SHP77 treated with DMSO at 0.1 percent for 48 hours (cell line): ENCODE data around the gene RIPK3.
"Not testable (repeated sequence)": the region's sequence is repeated elsewhere in the genome, so short reads cannot be mapped to it uniquely, and the experiment has no call there.

Experiments used
- DNase-seq: peaks from one replicate; lab custom pipeline; 2025; lab: John Stamatoyannopoulos, UW

The RIPK3 gene

DNA sequence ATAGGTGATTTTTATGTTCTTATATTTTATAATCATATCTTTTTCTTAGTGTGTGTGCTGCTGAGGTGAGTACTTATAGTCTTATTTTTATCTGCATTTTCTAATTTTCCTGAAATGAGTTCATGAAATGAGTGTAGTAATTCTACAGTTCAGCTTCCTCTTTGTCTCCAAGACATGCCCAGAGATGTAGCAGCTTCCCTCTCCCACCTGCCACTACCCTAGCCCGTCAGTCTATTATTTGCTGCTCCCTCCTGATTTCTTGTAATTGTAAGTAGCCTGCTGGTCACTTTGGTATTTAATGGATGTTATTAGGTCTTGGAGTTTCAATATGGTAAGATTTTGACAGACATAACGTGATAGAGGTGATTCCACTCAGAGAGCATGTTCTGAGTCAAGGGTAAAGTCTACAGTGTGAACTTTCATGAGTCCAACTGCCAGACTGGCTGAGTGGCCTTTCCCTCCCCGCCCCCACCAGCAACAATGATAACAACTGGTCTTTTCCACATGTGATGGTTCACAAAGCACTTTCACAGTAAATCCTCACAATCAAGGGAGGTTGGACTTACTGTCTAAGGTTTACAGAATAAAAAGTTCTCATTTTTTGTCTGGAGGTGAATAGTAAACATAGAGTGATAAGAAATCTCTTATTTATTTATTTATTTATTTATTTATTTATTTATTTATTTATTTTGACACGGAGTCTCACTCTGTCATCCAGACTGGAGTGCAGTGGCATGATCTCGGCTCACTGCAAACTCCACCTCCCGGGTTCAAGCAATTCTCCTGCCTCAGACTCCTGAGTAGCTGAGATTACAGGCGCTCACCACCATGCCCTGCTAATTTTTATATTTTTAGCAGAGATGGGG is 4.2 kb upstream of the RIPK3 start:
- DNase-seq: no peak

DNA sequence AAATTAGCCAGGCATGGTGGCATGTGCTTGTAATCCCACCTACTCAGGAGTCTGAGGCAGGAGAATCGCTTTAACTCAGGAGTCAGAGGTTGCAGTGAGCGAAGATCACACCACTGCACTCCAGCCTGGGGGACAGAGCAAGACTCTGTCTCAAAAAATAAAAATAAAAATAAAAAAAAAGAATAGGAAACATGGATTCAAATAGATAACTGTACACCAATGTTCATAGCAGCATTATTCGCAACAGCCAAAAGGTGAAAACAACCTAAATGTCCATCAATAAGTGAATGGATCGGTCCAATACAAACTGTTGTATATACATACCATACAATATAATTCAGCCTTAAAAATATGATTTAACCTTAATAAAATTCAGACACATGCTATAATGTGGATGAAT is 3.1 kb upstream of the RIPK3 start:
- DNase-seq: no peak

DNA sequence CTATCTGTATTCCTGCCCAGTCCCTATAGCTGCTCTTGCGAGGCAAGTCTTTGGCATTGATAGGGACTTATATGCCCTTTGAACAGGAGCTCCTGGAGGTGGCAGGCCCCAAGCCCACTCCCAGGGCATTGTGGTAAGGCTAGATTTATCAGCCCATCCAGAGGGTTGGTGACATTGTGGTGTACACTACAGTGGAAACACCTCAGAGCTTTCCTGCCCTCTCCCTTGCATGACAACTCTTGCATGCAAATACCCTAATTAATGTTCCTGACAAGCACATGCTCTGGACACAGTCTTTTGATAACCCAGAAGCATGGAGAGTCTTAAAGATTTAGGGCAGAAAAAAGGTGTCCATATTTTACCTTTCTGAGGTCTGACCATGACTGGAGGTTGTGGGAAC is 815 bp upstream of the RIPK3 start:
- no peak for DNase-seq

DNA sequence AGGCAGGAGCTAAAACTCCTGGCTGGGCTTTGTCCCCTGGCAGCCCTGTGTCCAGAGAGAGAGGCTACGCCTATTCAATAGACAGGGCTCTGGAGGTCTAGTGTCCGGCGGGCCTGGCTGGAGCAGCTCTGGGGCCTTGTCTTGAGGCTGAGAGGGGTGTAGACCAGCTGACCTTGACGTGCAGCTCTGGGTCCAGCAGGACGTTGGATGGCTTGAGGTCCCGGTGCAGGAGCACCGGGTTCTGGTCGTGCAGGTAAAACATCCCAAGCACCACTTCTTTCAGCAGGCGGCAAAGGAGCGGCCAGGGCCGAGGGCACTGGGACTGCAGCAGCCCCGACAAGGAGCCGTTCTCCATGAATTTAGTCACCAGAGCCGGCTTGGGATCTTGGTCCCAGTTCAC is 948 bp downstream of the RIPK3 start:
- DNase-seq: no peak

DNA sequence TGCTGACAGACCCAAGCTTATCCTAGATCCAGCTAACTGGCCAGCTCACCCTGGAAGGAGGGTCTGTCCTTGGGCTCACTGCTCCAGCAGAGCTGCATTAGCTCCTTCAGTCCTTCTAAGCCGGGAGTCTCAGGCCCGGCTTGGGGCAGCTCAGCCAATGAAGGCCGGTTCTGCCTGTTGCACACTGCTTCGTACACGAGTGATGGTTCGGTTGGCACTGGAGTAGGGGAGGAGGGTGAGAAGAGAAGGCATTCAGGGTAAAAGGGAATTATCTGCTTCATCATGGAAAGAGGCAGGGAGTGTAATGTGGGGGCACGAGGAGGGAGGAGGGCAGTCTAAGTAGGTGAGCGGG is 2.0 kb downstream of the RIPK3 start:
- no peak for DNase-seq

DNA sequence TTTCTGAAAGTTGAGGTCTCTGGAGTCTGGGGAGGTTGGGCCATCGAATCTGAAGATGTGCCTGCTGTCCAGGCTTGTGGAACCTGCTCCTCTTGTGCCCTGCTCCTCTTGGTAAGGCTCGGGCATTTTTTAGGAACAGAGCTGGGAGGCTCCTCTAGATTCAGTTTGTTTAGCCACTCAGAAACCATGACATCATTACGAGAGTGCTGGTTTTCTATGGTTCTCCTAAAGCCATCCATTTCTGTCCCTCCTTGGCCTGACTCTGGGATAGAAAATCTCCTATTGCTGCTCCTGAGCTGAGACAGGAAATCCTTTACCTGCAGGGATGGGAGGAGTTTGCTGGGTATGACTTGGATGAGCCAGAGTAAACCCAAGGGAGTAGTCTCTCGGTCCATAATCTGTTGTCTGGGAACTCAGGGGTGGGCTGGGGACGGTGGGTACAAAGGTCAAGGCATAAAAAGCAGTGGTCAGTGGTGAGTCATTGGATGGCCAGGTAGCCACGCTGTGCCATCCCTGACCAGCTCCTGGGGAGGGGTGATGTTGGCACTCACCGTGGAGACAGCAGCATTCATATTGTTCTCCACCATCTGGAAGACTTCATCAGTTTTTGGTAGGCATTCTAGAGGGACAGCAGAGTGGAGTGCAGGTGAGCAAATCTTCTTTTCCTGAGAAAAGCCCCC is 2.5 kb downstream of the RIPK3 start:
- DNase-seq: no peak

DNA sequence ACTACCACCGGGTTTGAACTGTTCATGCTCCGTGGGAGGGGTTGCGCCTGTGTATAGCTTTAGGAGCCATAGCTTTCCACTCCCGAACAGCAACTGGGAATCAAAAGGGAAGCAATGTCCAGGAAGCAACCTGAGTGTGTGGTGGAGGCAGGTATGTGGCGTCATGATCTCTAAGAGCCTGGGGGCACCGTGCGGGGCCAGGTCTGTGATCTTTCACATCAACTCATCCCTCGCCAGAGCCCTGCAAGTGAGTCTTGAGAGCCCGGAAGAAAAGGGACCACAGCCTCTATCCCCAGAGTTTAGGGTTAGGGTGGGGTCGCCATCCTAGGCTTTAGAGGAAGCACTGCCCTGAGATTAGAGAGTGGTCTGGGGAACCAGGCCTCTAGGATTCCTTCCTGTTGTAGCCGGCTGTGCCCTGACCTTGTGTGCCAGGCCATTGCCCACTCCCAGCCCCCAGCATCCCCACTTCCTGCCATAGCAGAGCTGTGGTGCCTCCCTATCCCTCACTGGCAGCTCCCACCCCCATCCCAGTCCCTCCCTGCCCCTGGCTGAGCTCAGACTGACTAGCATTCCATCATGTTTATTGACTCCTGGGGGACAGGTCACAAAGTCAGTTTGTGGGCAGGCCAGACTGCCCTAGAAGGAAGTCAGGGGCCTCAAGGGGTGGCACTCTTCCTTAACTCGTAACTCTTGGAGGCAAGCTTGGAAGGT is 4.2 kb downstream of the RIPK3 start:
- no peak for DNase-seq

DNA sequence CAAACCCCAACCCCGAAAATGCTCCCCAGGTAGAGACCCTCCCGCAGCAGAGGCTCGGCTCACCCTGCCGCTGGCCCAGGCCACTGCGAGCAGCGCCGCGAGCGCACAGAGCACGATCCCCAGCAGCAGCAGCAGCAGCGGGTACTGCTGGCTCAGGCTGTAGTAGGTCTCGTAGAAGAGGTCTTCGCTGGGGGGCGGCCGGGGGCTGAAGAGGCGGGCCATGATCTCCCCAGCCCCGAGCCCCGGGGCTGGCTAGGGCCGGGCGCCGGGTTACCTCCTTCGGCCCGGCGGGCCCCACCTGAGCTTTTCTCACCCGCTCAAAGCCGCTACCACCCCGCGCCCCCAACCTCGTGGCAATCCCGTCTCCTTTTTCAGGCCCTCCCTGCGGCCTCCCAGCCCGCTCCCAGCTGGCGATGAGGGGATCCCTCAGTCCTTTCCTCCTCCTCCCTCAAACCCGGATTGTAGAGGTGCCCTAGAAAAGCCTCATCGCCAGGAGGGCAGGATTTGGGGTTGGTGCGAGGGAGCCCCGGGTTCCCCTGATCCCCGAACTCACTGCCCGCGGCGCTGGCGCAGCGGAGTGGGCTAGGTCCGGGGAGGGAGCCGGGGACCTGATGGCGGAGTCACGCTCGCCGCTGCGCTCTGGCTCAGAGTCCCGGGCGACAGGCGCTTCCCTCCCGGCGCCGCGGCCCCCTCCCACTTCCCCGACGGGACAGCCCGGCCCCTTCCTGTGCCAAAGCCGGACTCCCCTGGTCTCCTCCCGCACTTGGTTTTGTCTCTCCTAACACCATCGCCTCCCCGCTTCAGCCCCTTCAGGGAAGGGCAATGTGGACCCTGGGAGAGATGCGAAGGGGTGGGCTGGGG is 5.1 kb downstream of the RIPK3 start, which contains the start of gene ADCY4:
Gene ADCY4, minus strand, starts transcription at position 641 of the 861 bp plus-strand sequence. Its CDS starts 419 bp downstream, at position 222.
- DNase-seq: no peak

DNA sequence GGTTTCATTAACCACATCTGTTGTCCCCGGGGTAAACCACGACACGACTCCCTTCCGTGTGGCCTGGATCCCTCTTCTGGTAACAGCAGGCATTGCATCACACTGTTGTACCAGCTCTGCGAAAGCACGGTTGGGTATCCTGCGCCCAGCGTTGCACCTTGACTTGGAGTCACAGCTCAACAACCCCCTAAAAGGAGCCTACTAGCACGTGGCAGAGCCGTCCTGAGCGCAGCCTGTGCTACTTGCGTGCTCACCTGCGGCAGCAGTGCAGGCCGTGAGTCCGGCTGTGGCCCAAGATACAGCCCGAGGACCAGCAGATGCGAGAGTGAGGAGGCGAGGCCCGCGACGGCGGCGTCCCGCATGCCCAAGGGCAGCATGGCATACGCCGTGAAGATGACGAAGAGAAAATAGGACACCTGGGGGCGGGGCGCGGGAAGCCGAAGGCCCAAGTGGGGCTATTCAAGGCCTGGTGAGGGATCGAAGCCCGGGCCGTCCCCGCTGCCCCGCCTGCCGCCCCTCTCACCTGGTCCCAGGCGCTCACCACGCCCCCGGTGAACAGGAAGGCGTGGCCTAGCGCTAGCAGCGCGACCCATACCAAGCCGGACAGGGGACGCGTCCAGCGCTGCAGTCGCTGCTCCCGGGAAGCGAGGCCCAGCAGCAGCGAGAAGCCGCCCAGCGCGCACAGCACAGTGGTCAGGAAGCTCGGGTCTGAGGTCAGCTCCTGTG is 7.4 kb downstream of the RIPK3 start:
- DNase-seq: no peak

DNA sequence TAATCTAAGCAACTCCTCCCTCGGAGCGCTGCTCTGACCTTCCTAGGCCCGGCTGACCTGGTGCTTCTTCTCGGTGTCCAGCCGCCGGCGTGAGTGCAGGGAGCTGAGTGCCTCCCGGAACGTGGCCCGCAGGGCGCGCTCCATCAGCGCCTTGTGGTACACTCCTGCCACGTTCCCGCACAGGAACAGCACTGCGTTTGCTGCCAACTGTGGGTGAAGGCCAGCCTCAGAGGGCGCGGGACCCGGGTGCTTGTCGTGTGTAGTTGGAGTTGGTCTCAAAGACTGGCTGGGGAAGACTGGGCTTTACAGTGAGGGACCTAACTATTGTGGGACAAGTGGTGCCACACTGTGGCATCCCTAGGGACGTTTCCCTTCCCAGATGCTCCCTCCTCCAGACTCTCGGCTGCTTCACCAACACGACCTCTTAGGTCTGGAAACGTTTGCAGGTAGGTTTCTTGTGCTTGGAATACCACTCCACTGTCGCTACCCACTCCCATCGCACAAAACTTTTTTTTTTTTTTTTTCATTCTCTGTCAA is 8.0 kb downstream of the RIPK3 start:
- DNase-seq: peak; percentile 45

DNA sequence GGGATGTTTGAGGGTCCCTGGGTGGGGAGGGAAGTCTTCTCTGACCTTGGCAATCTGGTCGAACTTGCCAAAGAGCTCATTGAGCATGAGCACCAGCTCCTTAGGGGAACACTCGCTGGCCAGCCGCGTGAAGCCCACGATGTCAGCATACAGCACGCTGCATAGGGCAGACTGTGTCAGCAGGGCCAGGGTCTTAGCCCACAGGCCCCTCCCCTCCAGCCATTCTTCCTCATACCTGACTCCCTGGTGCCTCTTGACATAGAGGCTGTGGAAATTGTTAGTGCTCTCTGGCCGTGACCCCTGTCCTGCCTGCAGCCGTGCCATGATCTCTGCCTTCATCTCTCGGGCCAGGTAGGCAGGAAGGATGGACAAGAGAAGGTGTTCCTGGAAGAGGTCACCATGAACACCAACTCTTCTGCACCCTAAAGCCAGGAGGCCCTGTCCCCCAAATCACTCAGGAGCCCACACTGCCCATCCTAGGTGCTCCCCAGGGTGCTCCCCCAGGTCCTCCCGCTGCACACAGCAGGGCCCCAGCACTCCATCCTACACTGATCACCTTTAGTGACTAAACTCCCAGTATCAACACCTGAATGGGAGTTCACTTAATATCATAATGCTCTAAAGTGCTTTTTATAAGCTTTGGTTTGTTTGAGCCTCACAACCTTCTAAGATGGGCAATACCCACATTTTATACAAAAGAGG is 8.7 kb downstream of the RIPK3 start:
- DNase-seq: no peak

DNA sequence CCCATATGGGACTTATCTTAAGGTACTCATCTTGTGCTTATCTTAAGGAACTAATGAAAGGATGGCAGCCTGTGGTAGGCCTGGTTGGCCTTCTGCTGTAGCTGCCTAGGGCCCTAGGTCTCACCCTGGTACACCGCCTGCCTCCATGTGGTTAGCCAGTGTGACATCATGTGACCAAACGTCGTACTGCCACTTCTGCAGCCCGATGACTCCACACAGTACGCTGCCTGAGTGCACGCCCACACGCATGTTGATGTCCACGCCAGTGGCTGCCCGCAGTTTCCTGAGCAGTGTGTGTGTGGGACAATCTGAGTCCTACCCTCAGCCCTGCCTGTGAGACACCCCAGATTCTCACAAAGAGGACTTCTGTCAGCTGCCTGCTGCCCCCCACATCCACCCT is 10.1 kb downstream of the RIPK3 start:
- no peak for DNase-seq

DNA sequence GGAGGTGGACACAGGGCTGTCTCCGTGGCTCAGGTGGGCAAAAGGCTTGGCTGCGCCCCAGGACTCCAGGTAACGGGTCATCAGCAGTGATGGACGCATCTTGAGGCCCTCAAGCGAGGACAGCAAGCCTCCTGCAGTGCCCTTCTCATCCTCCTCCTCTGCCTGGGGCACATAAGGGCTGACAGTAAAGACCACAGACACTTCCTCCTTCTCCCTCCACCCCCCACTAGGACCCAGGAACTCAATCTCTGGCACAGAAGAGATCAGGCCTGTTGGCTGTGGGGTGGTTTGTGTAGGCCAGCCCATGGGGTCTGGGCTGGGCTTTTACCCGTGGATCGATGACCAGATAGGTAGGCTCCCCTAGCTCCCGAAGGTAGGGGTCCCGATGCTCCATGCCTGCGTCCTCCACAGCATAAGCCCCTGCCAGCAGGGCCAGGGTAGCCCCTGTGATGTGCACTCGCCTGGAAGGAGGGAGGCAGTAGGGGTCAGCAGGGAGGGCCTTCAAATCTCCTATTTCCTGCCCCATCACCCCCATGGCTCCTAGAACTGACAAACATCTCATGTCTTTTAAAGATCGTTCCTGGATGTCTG is 10.6 kb downstream of the RIPK3 start:
- no peak for DNase-seq

DNA sequence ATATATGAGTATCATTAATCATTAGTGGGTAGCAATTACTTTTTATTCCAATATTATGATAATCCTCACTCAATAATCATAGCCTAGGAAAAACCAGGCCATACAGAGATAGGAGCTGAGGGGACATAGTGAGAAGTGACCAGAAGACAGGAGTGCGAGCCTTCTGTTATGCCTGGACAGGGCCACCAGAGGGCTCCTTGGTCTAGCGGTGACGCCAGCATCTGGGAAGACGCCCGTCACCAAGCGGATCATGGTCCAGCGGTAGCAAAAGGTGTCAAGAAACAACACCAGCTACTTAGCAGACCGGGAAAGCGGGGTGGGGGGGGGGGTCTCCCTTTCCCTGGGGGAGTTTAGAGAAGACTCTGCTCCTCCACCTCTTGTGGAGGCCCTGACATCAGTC is 11.9 kb downstream of the RIPK3 start:
- not testable (repeated sequence) for DNase-seq

DNA sequence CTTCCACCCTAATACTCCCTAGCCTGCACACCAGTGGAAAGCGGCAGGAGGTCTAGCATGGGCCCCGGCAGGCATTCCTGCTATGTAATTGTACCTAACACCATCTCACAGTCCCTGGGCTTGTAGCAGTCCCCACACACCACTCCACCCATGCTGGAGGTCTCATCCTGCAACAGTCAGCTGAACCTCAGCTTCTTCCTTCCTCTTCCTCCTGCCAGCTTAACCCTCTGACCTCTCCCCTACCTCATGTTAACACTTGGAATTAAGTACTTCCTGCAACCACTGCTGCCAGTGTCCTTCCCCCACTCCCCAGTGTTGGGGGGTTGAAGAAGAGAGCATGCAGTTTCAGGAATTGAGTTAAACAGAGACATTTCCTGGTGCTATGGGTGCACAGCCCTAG is 12.5 kb downstream of the RIPK3 start:
- DNase-seq: no peak

DNA sequence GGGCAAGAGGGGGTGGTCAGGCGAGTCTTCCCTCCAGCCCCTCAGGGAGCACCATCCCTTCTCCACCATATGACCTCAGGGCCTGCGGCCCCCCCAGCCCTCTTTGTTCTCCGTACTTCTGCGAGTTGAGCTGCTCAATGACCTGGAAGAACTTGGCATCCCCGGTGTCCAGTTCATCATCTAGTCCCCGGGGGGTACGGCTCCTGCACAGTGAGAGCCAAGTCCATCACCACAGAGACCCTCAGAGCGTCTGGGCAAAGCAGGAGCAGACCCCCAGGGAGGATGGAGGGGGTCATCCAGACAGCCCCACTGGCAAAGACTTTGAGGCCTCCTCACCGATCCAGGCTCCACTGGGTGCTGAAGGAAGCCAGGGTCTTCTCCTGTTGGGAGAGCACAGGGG is 13.8 kb downstream of the RIPK3 start:
- no peak for DNase-seq

DNA sequence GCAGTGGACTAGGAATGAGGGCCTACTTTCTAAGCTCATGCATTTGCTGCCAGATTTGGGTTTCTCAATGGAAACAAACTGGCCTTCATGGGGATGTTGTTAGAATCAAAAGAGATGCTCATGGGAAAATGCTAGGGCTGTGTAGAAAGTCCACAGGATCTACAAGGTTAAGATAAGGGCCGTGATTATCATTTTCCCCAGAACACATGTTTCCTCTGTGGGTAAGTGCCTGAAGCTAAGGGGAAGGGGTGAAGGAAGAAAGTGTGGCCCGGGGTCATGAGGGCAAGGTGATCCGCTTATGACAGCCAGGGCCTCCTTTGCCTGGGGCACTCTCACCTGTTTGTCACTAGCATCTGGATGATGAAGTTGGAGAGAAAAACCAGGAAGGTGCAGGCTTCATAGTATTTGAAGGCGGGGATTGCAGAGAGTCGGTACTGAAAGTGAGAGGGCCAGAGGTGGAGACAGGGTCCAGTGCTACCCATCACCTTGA is 14.7 kb downstream of the RIPK3 start:
- DNase-seq: no peak

DNA sequence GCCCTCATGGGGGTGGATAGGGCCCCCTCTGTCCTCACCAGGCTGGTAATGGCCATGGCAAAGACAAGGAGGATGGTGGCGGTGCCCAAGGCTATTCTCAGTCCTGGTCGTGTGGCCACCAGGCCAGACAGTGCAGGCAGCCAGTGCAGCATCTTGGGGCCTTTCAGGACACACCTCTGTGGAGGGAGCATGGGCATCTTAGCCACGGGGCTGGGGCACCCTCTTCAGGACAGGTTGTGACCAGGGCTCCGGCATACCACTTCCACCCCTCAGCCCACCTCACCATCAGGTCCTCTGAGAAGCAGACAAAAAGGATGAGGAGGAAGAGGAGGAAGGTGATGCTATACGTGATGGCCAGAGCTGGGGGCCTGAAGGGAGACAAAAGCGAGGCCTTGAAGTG is 15.8 kb downstream of the RIPK3 start:
- DNase-seq: no peak

DNA sequence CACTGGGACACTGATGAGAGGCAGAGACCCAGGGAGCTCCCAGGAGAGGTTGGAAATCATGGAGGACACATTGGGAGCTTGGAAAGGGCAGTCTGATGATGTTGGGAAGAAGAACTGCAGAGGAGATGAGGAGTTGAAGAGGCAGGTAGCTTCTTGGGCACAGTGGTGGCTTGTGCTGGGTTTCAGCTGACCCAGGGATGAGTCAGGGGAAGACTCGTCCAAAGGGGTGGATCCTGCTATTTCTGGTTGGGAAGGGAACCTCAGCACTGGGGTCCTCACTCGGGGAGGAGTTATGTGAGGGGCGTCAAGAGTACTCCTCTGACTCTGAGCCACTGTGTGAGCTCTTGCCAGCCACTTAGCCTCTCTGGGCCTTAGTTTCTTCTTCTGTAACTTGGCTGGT is 16.4 kb downstream of the RIPK3 start:
- DNase-seq: no peak

DNA sequence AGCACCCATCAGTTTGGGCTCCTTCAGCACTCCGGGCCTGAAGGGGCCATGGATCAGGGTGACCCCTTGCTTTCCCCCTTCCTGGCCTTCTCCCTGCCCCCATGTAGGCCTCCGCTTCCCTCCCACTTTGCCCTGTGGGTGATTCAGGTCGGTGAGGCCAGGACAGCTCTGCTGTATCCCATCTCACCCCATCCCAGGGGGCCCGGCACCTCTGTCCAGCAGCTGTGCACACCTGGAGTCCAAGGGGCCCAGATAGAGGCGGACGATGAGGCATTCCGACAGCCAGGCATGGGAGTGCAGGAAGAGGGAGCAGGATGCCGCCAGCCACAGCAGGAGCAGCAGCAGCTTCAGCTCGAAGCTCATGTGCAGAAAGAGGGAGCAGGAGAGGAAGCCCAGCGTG is 17.1 kb downstream of the RIPK3 start:
- DNase-seq: no peak
